NCI-H748 treated with DMSO at 0.1 percent for 48 hours (cell line): ENCODE measurements around the gene MRPL55.
A peak's percentile ranks its signal among the peaks of the same experiment; 100 is the strongest.
"Not testable (repeated sequence)": the region's sequence is repeated elsewhere in the genome, so short reads cannot be mapped to it uniquely, and the experiment has no call there.

Experiments used
- DNase-seq: peaks from one replicate; lab custom pipeline; 2025; lab: John Stamatoyannopoulos, UW

The MRPL55 gene

DNA sequence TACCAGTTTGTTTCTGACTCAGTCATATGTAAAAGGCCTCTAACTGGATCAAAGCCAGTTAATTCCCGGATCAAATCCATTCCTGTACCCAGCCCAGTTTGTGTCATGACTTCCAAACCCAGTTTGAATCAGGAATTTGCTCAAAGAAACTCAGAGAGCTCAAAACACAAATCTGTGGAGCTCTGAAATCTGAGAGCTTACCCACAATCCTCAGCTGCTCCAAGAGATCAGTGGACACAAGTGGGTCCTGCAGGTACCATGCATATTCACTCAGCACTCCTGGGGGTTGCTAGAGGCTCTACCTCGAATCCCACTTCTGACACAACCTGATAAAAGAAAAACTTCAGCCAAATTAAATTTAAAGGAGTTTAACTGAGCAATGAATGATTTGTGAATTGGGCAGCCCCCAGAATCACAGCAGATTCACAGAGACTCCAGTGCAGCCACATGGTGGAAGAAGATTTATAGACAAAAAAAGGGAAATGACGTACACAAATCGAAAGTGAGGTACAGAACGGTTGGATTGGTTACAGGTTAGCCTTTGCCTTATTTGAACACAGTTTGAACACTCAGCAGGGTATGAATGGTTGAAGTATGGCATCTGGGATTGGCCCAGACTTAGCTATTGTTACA is 11.9 kb upstream of the MRPL55 start:
- no peak for DNase-seq

DNA sequence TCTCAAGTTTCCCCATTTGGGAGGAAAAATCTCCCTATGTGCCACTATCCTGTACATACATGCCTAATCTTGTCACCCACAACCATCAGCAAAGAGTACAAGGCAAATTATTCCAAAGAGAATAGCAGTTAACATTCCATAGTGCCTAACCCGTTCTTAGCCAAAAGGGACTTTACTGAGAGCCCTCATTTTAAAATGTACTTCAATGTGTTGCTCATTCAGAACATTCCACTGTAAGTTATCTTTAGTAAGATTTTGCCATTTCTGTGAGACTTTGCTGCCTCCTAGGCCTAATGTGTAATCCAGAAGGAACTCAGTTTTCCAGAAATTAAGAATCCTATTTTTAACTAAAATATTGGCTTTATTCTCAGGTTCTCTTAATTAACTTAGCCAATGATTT is 11.3 kb upstream of the MRPL55 start:
- no peak for DNase-seq

DNA sequence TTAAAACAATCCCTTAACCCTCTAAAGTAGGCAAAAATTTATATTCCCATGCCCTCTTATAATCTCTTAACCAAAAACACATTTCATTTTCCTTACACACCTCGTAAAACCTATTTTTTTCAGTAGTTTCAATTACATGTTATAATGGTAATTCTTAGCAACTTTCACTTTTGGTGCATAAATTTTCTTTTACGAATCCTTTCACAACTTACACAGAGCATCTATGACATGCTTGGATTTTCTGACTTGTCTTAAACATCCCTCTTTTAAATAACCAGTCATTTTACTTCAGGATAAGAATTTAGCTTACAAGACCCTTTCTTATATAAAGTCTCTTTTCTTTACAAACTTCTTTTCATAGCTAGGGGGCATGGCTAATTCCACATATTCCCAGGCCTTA is 8.9 kb upstream of the MRPL55 start:
- DNase-seq: no peak

DNA sequence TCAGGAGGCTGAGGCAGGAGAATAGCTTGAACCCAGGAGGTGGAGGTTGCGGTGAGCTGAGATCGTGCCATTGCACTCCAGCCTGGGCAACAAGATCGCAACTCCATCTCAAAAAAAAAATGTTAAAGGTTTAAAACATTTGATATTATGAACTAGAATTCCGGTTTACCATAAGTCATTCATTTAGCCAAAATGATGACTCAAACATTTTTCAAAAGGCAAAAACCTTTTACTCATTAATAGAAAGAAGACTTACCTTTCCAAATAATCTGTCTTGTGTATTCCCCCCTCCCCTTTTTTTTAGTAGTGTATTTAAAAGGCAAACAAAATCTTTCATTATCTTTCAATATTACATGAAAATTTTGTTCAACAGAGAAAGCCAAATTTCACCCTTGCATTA is 8.2 kb upstream of the MRPL55 start:
- DNase-seq: no peak

DNA sequence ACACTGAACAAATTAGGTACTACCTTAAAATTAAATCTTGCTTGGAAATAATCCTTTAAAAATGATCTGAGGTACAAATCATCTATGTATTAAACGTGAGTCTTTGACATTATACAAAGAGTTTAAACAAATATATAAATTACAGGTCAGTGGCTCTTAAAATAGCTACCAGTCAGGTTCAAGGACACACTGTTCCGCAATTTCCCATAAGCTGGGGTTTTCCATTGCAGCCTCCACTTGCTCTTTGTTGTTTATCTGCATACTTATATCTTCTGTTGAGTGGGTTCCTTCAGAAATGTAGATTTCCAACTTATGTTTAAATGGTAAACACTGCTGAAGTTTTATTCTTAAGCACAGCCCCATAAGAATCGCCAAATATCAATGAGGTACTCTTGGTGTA is 5.7 kb upstream of the MRPL55 start:
- no peak for DNase-seq

DNA sequence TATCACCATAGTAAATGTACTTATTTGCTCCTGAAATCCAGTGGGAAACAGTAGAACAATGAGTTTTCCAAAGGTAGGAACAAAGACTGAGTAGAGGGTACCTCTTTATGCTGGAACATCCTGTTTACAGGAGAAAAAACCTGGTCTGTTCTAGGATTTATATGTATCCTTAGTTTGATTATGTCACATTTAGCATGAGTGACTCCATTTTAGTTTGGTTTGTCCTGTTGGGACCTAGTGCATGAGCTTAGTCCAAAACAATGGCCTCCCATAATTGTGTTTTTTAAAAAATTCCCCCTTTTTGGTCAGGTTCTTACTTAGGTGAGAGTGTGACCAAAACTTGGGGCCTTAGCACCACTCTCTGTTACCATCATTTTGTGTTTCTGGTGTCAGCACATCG is 3.5 kb upstream of the MRPL55 start:
- DNase-seq: no peak

DNA sequence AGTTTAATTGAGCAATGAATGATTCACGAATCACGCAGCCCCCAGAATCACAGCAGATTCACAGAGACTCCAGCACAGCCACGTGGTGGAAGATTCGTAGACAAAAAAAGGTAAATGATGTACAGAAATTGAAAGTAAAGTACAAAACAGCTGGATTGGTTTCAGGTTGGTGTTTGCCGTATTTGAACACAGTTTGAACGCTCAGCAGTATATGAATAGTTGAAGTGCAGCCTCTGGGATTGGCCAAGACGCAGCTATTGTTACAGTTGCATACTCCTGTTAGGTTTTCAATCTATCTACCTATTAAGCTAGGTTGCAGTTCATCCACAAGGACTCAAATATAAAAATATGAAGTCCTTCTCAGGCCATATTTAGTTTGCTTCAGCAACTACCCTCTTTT is 3.1 kb upstream of the MRPL55 start:
- no peak for DNase-seq

DNA sequence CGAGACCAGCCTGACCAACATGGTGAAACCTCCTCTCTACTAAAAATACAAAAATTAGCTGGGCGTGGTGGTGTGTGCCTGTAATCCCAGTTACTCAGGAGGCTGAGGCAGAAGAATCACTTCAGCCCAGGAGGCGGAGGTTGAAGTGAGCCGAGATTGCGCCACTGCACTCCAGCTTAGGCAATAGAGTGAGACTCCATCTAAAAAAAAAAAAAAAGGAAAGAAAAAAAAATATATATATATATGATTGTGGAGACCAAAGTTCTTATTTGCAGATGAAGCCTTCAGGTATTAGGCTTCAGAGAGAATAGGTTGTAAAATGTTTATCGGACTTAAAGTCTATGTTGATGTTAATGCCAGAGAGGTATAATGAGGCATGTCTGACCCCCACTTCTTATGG is 2.2 kb upstream of the MRPL55 start:
- not testable (repeated sequence) for DNase-seq

DNA sequence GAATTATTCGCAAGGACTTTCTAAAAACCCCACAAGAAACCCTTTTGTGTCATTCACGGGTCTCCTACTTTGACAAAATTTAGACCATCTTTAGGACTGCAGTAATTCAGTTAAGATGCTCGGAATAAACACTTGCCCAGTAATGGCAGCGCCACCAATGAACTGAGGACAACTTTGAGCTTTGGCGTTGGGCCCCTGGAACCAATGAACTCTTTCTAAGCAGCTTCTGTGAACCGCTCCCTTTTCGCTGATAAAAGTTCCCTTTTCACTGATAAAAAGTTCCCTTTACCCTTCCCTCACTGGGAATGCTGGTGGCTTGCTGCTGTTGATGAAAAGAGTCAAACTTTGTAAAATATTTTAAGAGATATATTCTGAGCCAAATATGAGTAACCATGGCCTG is 1.5 kb upstream of the MRPL55 start:
- no peak for DNase-seq

DNA sequence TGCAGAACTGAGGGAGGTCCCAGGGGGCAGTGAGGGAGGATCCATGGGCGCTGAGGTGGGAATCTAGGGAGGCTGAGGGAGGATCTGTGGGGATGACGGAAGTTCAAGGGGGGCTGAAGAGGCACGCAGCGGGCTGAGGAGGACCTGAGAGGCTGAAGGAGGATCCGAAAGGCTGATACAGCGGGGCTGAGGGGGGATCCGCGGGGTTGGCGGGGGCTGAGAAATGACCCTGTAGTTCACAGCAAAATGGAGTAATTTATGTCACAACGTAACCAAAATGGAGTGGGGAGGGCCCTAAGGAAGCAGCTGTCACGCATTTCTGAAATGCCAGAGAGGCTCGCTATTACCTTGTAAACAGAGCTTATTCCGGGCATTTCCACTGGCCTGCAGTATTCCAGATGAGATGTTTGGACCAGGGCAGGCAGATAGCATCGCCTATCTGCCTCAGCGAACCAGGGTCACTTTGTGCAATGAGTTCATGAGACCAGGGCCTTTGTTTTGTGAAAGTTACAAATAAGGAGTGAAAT is 926 bp upstream of the MRPL55 start:
- no peak for DNase-seq

DNA sequence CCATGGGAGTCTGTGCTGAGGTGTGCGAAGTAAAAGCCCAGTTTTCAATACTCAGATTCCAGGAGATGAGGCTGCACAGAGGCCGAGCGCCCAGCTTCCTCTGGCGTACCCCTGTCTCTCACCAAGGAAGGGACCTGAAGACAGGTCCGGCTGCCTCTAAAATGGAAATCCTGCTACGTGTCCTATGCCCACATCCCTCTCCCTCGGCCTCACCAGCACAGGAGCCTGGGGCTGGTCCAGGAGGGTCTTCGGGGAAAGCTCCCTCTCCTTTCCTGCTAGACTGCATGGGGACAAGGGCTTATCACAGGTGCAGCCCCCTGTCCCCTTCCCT is 392 bp downstream of the MRPL55 start:
- no peak for DNase-seq

DNA sequence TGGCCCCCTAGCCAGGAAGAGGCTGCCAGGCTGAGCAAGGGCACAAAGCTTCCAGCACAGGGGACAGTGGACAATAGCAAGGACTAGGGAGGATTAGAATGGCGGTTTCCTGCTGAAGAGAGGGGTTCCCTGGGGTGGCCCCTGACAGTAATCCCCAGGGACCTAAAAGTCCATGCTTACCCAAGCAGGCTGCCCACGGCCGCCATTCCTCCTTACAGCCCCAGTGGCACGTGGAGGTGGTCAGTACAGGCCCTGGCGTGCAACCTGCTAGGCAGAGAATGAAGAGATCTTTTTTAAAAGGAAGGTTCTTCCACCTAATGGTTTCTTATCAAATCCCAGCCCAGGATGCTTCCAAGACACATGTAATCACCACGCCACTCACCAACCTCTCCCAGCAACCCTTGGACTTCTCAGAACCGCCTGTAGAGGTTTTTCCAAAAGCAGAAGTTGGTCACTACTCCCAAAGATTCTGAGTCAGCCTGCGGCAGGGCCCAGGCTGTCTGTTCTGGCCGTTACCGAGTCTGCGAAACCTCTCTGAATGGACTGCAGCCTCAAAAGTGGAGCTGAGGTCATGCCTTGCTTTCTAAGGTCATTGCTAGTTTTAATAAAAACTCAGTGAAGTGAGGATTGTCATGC is 926 bp downstream of the MRPL55 start:
- no peak for DNase-seq

DNA sequence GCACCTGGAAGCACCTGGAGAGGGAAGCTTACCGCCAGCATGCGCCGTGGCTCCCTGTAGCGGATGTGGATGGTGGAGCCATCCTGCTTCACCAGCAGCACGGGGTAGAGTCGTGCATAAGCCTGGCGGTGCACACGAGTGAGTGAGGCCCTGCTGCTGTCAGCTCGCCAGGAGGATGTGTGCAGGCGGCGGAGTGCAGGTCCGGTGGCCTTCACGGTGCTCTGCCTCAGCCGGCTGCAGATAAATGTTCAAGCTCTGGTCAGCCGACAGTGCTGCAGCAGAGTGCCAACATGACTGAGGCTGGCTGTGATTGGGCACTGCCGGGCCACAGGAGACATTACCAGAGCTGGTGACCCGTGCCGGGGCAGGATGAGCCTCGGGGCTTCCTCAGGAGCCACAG is 1.5 kb downstream of the MRPL55 start:
- no peak for DNase-seq

DNA sequence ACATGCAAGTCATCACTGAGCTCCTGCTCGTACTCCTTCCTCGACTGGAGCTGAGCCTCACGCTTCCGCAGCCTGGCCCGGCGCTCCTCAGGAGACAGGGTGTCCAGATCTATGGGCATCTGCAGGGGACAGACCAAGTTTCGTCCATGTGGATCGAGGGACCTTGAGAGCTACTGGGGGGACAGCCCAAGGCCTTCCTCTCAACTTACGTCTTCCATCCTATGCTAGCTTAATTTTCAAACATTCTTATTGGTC is 2.4 kb downstream of the MRPL55 start:
- DNase-seq: no peak

DNA sequence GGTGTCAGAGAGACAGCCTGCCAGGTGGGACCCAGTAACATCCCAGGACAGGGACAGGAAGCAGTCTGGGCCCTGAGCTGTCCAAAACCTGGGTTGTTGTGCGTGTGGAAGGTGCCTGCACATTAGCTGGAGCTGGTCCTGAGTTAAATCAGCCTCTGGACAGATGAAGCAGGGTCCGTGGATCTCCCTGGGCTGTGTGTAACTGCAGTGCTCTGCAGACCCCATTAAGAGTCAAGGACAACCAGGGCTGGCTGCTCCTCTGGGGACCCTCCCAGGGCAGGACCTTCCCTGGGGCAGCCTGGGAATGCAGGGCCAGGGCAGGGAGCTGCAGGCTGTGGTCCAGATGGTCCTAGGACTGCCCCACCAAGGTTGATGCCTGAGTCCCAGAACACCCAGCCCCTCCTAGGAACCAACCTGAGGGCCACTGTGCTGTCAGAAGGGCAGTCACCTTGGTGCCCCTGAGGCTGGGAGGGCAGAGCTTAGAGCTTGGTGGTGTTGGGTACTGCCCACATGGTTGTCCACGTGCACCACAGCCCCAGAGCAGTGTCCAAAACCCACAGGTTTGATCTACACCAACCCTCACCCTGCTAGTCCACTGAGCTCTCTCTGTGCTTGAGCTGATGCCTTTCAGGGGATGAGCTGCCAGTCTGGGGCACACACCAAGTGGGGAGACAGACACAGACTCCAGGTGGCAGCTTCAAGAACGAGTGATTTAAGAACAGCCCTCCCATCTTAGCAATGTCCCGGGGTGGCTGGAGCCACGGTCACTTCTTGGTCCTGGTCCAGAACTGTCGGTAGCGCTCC is 2.9 kb downstream of the MRPL55 start:
- no peak for DNase-seq

DNA sequence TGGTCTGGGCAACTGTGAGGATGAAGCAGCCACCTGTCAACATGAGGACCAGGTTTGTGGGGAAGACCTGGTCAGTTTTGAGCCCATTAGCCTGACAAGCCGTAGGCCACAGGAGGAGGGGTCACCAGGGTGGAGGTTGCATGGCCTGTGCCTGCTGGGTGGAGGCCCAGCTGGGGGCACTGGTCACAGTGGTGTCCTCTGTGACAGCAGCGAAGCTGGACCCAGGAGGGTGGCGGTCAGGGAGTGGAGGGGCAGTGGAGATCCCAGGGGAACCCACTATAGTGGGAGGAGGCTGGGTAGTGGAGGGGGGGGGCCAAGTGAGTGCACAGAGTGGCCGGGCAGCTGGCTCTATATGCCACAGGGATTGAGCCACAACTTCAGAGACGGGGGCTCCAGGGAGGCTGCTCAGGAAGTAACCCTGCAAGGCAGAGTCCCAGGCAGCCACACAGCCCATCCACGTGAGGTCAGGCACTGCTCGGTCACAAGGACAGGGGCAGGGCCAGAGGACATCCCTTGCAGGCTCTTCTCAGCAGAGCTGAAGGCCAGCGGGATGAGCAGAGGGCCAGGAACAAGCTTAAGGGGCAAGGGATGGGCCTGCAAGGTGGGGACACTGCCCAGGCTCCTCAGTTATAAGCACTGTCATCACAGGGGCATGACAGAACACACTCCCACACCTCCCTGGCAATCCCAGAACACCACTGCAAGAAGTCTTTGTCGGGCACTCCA is 3.7 kb downstream of the MRPL55 start:
- no peak for DNase-seq

DNA sequence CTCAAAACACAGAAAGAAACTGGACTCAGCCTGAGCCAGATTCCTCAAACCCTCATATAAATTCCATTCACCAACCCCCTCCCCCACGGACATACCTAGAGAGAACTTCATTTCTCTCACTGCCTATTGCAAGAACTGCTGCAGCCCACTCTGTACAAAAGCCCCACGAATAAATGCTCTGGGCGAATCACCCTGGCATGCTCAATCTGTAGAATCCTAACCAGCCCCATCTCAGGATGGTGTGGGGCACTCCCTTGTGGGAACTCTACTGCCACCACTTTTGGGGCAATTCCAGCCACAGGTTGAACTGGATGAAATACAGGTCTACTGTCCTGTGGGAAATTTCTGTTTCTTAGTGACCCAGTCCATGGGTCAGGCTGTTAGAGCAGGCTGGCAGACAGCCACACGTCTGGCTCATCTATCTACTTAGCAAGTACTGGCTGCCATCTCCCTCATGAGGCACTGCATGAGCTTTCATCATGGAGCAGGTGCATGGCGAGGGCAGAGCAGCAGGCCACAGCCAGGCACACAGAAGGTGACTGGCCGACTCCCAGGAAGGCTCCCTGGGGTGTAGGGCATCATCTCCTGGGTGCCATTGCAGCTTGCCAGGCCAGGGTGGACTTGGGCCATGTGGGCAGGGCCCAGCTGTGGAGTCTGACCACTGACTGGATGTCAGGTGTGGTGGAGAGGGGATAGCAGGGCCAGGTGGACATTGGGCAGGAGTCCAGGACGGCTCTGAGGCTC is 4.4 kb downstream of the MRPL55 start:
- DNase-seq: no peak

DNA sequence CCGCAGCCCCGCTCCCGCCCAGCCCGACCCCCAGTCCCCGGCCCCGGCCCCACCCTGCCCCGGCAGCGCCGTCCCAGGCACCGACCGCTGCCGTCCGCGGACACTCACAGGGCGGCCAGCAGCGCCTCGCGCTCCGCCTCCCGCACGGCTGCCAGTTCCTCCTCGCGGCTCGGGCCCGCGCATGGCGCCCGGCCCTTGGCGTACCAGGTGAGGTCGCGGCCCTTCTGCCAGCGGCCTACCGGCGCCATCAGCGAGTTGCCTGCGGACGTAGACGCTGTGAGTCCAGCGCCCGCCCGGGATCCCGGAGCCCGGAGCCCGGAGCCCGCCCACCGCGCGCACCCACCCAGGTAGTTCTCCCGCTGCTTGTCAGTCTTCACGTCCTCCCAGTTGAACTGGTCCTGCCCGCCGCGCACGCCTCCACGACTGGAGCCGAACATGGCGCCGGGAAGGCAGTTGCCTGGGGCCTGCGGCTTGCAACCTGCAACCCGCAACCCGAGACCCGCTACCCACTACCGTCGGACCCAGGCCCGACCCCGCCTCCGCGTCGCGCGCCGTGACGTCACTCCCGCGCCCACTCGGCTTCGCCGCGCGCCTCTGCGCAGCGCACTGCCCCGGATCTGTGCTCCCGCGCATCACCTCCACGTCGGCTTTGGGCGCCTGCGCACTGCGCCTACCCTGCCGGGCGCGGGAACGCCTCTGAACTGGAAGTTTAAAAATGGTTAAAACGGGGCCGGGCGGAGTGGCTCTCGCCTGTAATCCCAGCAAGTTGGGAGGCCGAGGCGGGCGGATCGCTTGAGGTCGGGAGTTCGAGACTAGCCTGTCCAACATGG is 6.1 kb downstream of the MRPL55 start, which contains the start of gene C1orf35:
Gene C1orf35 (minus strand): TSS at position 535 of the 830 bp plus-strand sequence. CDS start 98 bp downstream, at position 437.
- DNase-seq: peak; percentile 60

DNA sequence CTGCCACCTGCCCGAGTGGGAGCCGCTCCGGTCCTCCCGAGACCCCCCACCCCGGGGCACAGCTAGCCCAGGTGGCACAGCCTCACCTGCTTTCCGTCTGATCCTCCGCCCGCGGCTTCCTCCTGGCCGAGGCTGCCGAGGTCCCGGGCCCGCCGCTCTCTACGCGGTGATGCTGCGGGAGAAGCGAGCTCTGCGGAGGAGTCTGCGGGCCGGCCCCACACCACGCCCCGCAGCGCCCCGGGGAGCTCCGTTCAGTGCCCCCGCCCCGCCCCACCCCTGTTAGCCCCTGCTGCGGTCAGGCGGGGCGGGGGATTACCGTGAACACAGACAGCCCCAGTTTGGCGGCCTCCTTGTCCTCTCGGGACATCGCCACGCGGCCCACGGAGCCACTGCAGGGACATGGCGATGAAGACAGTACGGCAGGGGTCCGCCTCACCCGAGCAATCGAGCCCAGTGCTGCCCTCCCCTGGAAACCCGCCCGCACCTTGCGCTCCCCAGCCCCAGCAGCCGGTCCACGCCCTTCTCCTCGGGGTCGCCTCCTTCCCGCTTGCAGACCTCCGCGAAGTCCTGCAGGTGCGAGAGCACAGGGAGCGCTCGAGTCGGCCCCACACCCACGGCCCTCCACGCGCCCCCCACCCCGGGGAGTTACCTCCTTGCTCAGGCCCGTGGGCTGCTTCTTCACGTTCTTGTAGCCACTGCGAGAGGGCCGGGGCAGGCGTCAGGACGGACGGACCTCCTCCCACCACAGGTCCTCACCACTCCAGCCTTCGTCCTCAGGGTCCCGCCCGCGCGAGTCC is 6.9 kb downstream of the MRPL55 start:
- DNase-seq: no peak

DNA sequence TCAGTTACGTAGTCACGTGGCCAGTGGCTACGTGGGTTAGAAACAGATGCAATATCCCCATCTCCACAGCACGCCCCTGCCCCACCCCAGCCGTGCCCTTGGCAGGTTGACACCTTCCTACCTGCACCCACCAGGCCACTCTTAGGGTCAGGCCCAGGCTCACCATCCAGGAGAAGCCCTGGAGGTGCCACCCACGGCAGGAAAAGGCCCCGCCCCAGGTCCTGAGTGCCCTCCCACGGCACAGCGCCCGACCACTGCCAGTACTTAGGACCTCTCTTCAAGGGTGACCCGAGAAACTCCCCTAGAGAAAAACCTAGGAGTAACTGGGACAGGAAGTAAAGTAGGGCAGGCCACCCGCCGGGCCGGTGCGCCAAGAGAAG is 7.5 kb downstream of the MRPL55 start:
- no peak for DNase-seq
